Neuronal stem cell (in vitro differentiated cells): ENCODE measurements around the gene SCN3A.

Source experiments
- DNase-seq: peaks from one replicate; pipeline ENCODE4 v3.0.0-alpha.2; 2013; ENCODE audit warnings: low spot score
- H2AFZ ChIP-seq: one replicate; pipeline ENCODE4 v1.6.1; 2013; ENCODE audit warnings: mild to moderate bottlenecking, low read length, inconsistent platforms
- H2AK5ac ChIP-seq: 2 replicates; pipeline ENCODE4 v1.6.1; 2013; ENCODE audit warnings: low read depth, mild to moderate bottlenecking, inconsistent platforms, low read length, moderate library complexity, mixed read lengths
- H2BK120ac ChIP-seq: 2 replicates; pipeline ENCODE4 v1.6.1; 2013; ENCODE audit warnings: low read depth, mild to moderate bottlenecking, inconsistent platforms, low read length, moderate library complexity, mixed read lengths
- H2BK12ac ChIP-seq: one replicate; pipeline ENCODE4 v1.6.1; 2013; ENCODE audit warnings: low read length, inconsistent platforms
- H2BK15ac ChIP-seq: 2 replicates; pipeline ENCODE4 v1.6.1; 2013; ENCODE audit warnings: mild to moderate bottlenecking, low read length, inconsistent platforms, mixed read lengths
- H2BK5ac ChIP-seq: one replicate; pipeline ENCODE4 v1.6.1; 2013; ENCODE audit warnings: inconsistent platforms, mild to moderate bottlenecking, low read length, moderate library complexity
- H3K14ac ChIP-seq: one replicate; pipeline ENCODE4 v1.6.1; 2013; ENCODE audit warnings: low read length, inconsistent platforms
- H3K18ac ChIP-seq: 2 replicates; pipeline ENCODE4 v1.6.1; 2013; ENCODE audit warnings: low read length, inconsistent platforms
- H3K23ac ChIP-seq: 2 replicates; pipeline ENCODE4 v1.6.1; 2013; ENCODE audit warnings: low read depth, mild to moderate bottlenecking, mixed read lengths, low read length, inconsistent platforms; ENCODE audit not compliant: poor library complexity
- H3K27ac ChIP-seq: replicated peaks from 3 replicates; pipeline ENCODE4 v1.5.1; 2013; ENCODE audit warnings: low read length, inconsistent platforms
- H3K27me3 ChIP-seq, 3 experiments: 2 replicates each; pipeline ENCODE4 v1.6.1; 2013; ENCODE audit warnings: low read length in 3 of 3, mild to moderate bottlenecking in 2 of 3, inconsistent platforms in 1 of 3, low read depth in 1 of 3, mixed read lengths in 1 of 3, moderate library complexity in 1 of 3; ENCODE audit not compliant: control insufficient read depth in 3 of 3, insufficient read depth in 3 of 3
- H3K36me3 ChIP-seq, 2 donors: replicated peaks in 1 of 2; 2 replicates each; pipeline ENCODE4 v1.6.1; 2013; ENCODE audit warnings: low read length in 2 of 2; ENCODE audit not compliant: control insufficient read depth in 2 of 2, insufficient read depth in 2 of 2
- H3K4ac ChIP-seq: 2 replicates; pipeline ENCODE4 v1.6.1; 2013; ENCODE audit warnings: inconsistent platforms, mild to moderate bottlenecking, low read length, moderate library complexity
- H3K4me1 ChIP-seq, 2 donors: 1 replicate in 1 of 2; 2 replicates in 1 of 2; pipeline ENCODE4 v1.6.1; 2013; ENCODE audit warnings: low read length in 2 of 2, low read depth in 1 of 2; ENCODE audit not compliant: control insufficient read depth in 2 of 2, insufficient read depth in 1 of 2
- H3K4me2 ChIP-seq: one replicate; pipeline ENCODE4 v1.6.1; 2013; ENCODE audit warnings: mild to moderate bottlenecking, low read length, inconsistent platforms; ENCODE audit not compliant: insufficient read depth, poor library complexity, severe bottlenecking
- H3K4me3 ChIP-seq, 2 donors: 2 replicates each; pipeline ENCODE4 v1.5.1; 2013; ENCODE audit warnings: low read length in 2 of 2, mild to moderate bottlenecking in 2 of 2, inconsistent platforms in 1 of 2, moderate library complexity in 1 of 2
- H3K79me1 ChIP-seq: one replicate; pipeline ENCODE4 v1.6.1; 2013; ENCODE audit warnings: low read depth, mild to moderate bottlenecking, inconsistent platforms, low read length, moderate library complexity
- H3K9ac ChIP-seq: one replicate; pipeline ENCODE4 v1.6.1; 2013; ENCODE audit warnings: mild to moderate bottlenecking, low read depth, low read length, inconsistent platforms; ENCODE audit not compliant: poor library complexity
- H3K9me3 ChIP-seq, 2 donors: replicated peaks in 1 of 2; 2 replicates each; pipeline versions ENCODE3 to v1.6.1; 2013; ENCODE audit warnings: low read length in 2 of 2, mild to moderate bottlenecking in 2 of 2, inconsistent platforms in 1 of 2, low read depth in 1 of 2, mixed read lengths in 1 of 2, moderate library complexity in 1 of 2; ENCODE audit not compliant: control insufficient read depth in 2 of 2, insufficient read depth in 1 of 2
- H4K8ac ChIP-seq: one replicate; pipeline ENCODE4 v1.6.1; 2013; ENCODE audit warnings: low read depth, mild to moderate bottlenecking, inconsistent platforms, low read length, moderate library complexity
- H4K91ac ChIP-seq: one replicate; pipeline ENCODE4 v1.6.1; 2013; ENCODE audit warnings: low read length, low read depth, mild to moderate bottlenecking, inconsistent platforms; ENCODE audit not compliant: poor library complexity
- WGBS, 2 donors: extraction: QIAGEN DNeasy Blood & Tissue Kit; methylation state at CpG; one replicate each; pipeline ENCODE4 v1.1.7; 2013; ENCODE audit warnings: missing lambda C conversion rate in 2 of 2, mixed read lengths in 1 of 2; ENCODE audit not compliant: insufficient read length in 2 of 2, insufficient replicate concordance in 1 of 2; ENCODE audit errors: extremely low coverage in 2 of 2; 5-methylcytosine and 5-hydroxymethylcytosine counted together

The SCN3A gene

DNA sequence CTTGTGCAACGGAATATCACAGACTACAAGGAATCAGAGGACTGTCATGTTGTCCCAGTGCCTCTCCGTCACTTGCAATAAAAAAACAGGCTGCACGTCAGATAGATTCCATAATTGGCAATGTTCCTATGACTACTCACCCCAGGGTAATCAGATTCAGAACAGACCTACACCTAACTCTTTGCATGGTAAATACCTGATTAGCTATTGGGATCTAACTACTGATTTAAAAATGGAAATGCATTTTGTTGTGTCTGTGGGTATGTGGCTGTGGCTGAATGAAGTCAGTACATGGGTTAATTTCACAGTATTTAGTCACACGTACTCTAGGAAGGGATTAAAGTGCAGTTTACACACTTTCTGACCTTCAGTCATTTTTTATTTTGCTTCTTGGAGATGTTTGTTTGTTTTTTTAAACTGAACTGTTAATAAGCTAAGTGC, 91.7 kb downstream of the SCN3A start:
- H3K9ac ChIP-seq = no peak overlapping the region
- H3K27ac ChIP-seq = no peak overlapping the region
- no CpG with 5 or more reads among the region's 4 CpGs for WGBS, 2 donors
- no peak overlapping the region for H2AFZ ChIP-seq
- no peak overlapping the region for H3K18ac ChIP-seq
- no peak overlapping the region for H2BK12ac ChIP-seq
- H3K4ac ChIP-seq = no peak overlapping the region
- no peaks in the 10 kb centered on the region for H3K27me3 ChIP-seq
- no peak overlapping the region for H3K4me2 ChIP-seq
- no peak overlapping the region for H4K91ac ChIP-seq
- no peaks in the 10 kb centered on the region for H3K79me1 ChIP-seq
- no peaks in the 10 kb centered on the region for H3K36me3 ChIP-seq
- H2BK5ac ChIP-seq = no peak overlapping the region
- H3K4me3 ChIP-seq = no peak overlapping the region
- no peak overlapping the region for H2BK120ac ChIP-seq
- no peak overlapping the region for H4K8ac ChIP-seq
- no peak overlapping the region for H3K23ac ChIP-seq
- H3K4me1 ChIP-seq = peaks cover 3 to 5% of the 10 kb centered on the region in 2 donors
- H2AK5ac ChIP-seq = no peak overlapping the region
- H3K14ac ChIP-seq = no peak overlapping the region
- no peak for DNase-seq
- H3K9me3 ChIP-seq = peaks cover 0 to 4% of the 10 kb centered on the region in 2 donors
- no peak overlapping the region for H2BK15ac ChIP-seq

DNA sequence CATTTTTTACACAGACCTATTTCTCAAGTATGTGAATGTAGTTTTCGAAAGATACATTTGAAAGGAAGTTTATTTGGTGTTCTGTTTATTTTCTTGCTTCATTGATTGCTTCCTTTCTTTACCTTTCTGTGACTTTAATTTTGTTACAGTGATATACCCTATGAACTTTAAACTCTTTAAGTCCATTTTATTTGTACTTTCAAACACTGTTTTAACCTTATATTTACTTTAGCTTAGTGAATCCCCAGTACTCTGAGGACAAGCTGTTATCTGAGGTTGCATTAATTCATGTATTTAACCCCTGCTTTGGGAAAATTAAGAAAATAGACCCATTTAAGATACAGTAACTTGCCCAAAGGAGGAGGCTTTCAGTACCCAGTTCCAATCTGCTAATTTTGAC, 93.5 kb downstream of the SCN3A start:
- Histone ChIP-seq H2BK5ac (no peak overlapping the region), H3K4me2 (no peak overlapping the region), H3K18ac (no peak overlapping the region), H3K36me3 (no peaks in the 10 kb centered on the region), H2BK120ac (no peak overlapping the region), H3K9ac (no peak overlapping the region), H3K79me1 (no peaks in the 10 kb centered on the region), H4K91ac (no peak overlapping the region), H2AK5ac (no peak overlapping the region), H3K27me3 (no peaks in the 10 kb centered on the region), H3K4me3 (no peak overlapping the region), H3K23ac (no peak overlapping the region), H3K9me3 (no peaks in the 10 kb centered on the region), H3K4me1 (peaks cover 3 to 5% of the 10 kb centered on the region in 2 donors), H3K14ac (no peak overlapping the region), H2BK15ac (no peak overlapping the region), H3K27ac (no peak overlapping the region), H3K4ac (no peak overlapping the region), H4K8ac (no peak overlapping the region), H2BK12ac (no peak overlapping the region), H2AFZ (no peak overlapping the region)
- WGBS, 2 donors = no CpG with 5 or more reads among the region's 1 CpG
- no peak for DNase-seq

DNA sequence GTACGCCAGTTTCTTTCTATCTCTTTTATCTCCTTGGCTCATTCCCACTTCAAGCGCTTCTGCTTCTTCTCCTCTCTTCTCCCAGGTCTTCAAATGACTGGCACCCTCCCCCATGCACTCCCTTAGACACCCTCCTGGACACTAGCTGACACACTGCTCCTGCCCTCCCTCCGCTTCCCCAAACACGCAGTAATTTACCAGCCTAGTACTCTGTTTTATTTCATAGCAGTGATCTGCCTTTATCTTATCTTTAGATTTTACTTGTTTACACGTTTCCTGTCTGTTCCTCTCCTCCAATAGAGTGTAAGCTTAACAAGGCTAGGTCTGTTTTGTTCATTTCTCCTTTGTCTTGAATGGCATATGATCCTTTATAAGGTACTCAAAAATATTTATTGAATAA, 93.9 kb downstream of the SCN3A start:
- H2BK5ac ChIP-seq = no peak overlapping the region
- no peak overlapping the region for H3K27ac ChIP-seq
- H2BK120ac ChIP-seq = no peak overlapping the region
- H3K4me2 ChIP-seq = no peak overlapping the region
- H3K27me3 ChIP-seq = no peaks in the 10 kb centered on the region
- no peak overlapping the region for H2BK12ac ChIP-seq
- H3K9ac ChIP-seq = no peak overlapping the region
- no peaks in the 10 kb centered on the region for H3K9me3 ChIP-seq
- no peak overlapping the region for H3K18ac ChIP-seq
- no peak overlapping the region for H3K23ac ChIP-seq
- no peak overlapping the region for H3K4me3 ChIP-seq
- no peak overlapping the region for H2AFZ ChIP-seq
- H3K4ac ChIP-seq = no peak overlapping the region
- no peak overlapping the region for H2AK5ac ChIP-seq
- no peaks in the 10 kb centered on the region for H3K36me3 ChIP-seq
- H3K14ac ChIP-seq = no peak overlapping the region
- no peak overlapping the region for H4K91ac ChIP-seq
- peaks cover 3 to 5% of the 10 kb centered on the region in 2 donors for H3K4me1 ChIP-seq
- no peak for DNase-seq
- no peak overlapping the region for H2BK15ac ChIP-seq
- H3K79me1 ChIP-seq = no peaks in the 10 kb centered on the region
- no peak overlapping the region for H4K8ac ChIP-seq
- no CpG with 5 or more reads among the region's 5 CpGs for WGBS, 2 donors

DNA sequence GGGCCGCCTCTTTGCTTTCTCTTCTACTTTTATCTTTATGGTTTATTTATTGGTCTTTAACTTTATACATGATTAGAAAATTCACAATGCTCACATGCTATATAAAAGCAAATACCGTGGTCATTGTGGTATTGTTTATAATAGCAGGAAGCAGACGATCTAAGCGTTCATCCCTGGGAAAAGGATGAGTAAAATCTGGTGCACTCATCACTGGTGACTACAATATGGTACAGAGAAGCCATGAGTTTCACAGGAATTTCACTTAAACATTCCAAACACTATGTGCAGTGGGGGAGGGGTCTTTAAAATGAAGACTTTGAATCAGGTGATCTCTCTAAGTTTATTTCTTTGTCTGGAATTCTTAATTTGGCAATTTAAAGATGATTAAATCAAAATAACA, 97.9 kb downstream of the SCN3A start:
- Histone ChIP-seq H3K9ac (no peak overlapping the region), H2BK12ac (no peak overlapping the region), H3K4me3 (no peak overlapping the region), H3K14ac (no peak overlapping the region), H3K4me1 (no peaks in the 10 kb centered on the region), H3K27ac (no peak overlapping the region), H4K8ac (no peak overlapping the region), H2AK5ac (no peak overlapping the region), H4K91ac (no peak overlapping the region), H3K4ac (no peak overlapping the region), H3K36me3 (no peaks in the 10 kb centered on the region), H2BK5ac (no peak overlapping the region), H3K18ac (no peak overlapping the region), H3K9me3 (no peaks in the 10 kb centered on the region), H3K4me2 (no peak overlapping the region), H3K79me1 (no peaks in the 10 kb centered on the region), H2AFZ (no peak overlapping the region), H2BK15ac (no peak overlapping the region), H2BK120ac (no peak overlapping the region), H3K27me3 (no peaks in the 10 kb centered on the region), H3K23ac (no peak overlapping the region)
- no CpG with 5 or more reads among the region's 4 CpGs for WGBS, 2 donors
- no peak for DNase-seq
